HL-60 (cell line): ENCODE results near the gene GABBR2.

Experiments
- DNase-seq, 2 experiments: peaks; one replicate each; pipeline ENCODE4 v3.0.0-alpha.2; 2010 to 2020; ENCODE audit warnings: low read depth in 1 of 2, low spot score in 1 of 2
- H3K27ac ChIP-seq: fragments of 250-450 bp; sonication (Bioruptor Pico); replicated peaks from 2 replicates; pipeline ENCODE4 v1.5.1; 2020; ENCODE audit warnings: mild to moderate bottlenecking, moderate library complexity
- H3K27me3 ChIP-seq: fragments of 250-450 bp; sonication (Bioruptor Pico); 2 replicates; pipeline ENCODE4 v1.5.1; 2021; ENCODE audit warnings: mild to moderate bottlenecking, moderate library complexity; ENCODE audit not compliant: insufficient read depth, poor library complexity, severe bottlenecking
- H3K4me3 ChIP-seq: replicated peaks from 2 replicates; pipeline ENCODE4 v1.5.1; 2011; ENCODE audit warnings: mild to moderate bottlenecking, control low read depth, low read length; ENCODE audit not compliant: insufficient read depth
- CTCF ChIP-seq: IDR thresholded peaks from one replicate; pipeline ENCODE4 v1.5.1; 2011; ENCODE audit warnings: low read length, control low read depth, inconsistent platforms; ENCODE audit not compliant: insufficient read depth
- GABPA ChIP-seq: IDR thresholded peaks from 2 replicates; pipeline ENCODE4 v1.6.1; 2012; ENCODE audit warnings: low read depth
- POLR2AphosphoS5 ChIP-seq: IDR thresholded peaks from 2 replicates; pipeline ENCODE4 v1.6.1; 2012; ENCODE audit warnings: low read depth
- REST ChIP-seq: IDR thresholded peaks from 2 replicates; pipeline ENCODE4 v1.6.1; 2012; ENCODE audit warnings: low read depth; ENCODE audit not compliant: insufficient replicate concordance
- SPI1 ChIP-seq: IDR thresholded peaks from 2 replicates; pipeline ENCODE4 v1.6.1; 2012; ENCODE audit warnings: low read depth, mild to moderate bottlenecking, borderline replicate concordance

GABBR2 gene

GRCh38 chr9:98432134-98432533 lies 276.6 kb downstream of the GABBR2 start:
- Histone ChIP-seq H3K4me3 (no peak overlapping the region), H3K27ac (no peak overlapping the region), H3K27me3 (no peaks in the 10 kb centered on the region)
- no peak for DNase-seq
- TF ChIP-seq GABPA: no peak
- no peak for TF ChIP-seq CTCF
- TF ChIP-seq SPI1: no peak
- TF ChIP-seq REST: no peak
- TF ChIP-seq POLR2AphosphoS5: no peak

DNA sequence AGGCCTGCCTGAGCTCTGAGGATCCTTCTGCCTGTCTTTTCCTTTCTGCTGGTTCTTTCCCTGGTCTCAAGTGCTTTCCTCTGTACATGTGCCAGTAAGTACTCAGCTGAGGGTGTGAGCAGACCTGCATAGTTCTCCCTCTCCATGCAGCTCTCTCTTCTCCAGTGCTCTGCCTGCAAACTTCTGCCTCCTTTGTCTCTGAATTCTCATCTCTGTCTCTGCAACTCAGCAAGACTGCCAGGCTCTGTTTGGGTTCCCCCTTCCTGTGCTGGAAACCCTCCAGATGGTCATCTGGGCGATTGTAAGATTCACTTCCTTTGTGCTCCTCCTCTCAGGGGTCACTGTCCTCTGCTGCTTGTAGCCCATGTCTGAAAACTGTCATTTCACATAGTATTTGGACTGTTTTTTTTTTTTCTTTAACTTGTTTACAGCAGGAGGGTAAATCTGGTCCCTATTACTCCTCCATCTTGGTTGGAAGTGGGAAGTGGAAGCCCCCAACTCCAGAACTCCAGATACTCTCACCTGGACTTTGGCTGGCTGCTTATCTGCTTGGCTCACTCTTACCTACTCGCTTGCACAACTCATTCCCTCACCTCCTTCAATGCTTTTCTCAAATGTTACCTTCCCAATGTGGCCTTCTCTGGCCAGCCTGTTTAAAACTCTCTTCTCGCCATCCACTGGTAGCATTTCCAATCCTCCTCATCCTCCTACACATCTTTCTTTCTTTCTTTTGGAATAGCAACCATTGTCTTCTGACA lies 278.0 kb downstream of the GABBR2 start:
- H3K4me3 ChIP-seq: no peak overlapping the region

More for the DNA sequence above, 278.0 kb downstream of the GABBR2 start:
- no peak overlapping the region for H3K27ac ChIP-seq
- TF ChIP-seq SPI1 (no peak), POLR2AphosphoS5 (no peak), REST (no peak), CTCF (no peak), GABPA (no peak)
- H3K27me3 ChIP-seq: no peaks in the 10 kb centered on the region
- DNase-seq: no peak
